ENCODE data around the gene AFF3.

DNA sequence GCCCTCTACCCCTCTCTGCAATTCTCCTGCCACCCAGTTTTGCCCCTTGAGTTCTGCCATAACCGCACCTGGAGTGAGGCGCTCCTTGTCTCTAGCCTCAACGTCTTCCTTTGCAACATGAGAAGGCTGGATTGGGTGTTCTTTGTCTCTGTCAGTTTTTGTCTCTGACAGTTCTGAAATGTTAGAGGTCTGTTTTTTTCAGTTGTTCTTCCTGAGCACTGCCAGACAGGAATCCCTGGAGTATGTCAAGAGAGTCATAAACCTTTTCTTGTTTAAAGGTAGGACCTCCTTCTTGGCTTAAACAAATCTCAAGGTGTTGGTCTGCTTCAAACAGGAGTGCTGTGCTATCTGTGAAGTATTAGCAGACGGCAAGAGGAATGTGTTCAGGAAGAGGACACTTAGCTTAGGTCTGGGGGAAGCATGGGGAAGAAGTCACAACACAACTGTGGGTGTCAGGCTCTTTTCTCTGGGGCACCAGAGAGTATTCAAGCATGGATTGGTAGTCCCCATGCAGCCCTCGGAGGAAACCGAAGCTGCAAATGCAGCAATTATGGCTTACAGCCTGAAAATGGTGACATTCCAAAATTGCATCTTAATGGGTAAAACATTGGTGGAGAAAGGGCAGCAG, 32.3 kb downstream of the AFF3 start:
- TF ChIP-seq OSR1 (CRISPR knock-in tag; IDR thresholded peaks at IDR 0.05) (no peak), TOX (CRISPR knock-in tag; IDR thresholded peaks at IDR 0.05; ENCODE audit: borderline replicate concordance) (no peak), BACH2 (CRISPR knock-in tag; IDR thresholded peaks at IDR 0.05; ENCODE audit: borderline replicate concordance) (no peak), ZC3H10 (CRISPR knock-in tag; IDR thresholded peaks at IDR 0.05) (no peak)

Data from SK-N-SH treated with all-trans-retinoic acid at 6 μM for 48 hours (cell line).